ENCODE measurements around the gene C22orf23.
A peak's percentile ranks its signal among the peaks of the same experiment; 100 is the strongest.
"Not testable (repeated sequence)": the region's sequence is repeated elsewhere in the genome, so short reads cannot be mapped to it uniquely, and the experiment has no call there.

C22orf23 gene

DNA sequence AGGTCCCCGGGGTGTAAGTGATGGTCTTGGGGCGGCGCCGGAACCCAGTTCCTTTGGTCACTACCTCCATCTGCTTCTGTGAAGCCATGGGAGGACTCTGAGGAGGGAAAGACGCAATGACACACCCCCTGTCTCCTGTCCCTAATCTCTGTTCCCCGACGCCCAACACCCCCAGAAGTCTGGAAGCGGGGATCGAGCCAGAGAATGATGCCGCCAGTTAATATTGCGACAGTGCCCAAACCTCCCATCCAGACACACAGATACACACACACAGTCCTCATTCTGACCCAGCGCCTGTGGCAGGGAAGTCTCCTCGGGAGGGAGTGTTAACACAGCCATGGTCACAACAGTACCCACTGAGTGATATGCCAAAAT is 352 bp downstream of the C22orf23 start:
- DNase-seq: no peak

GRCh38 chr22:37952629-37953028 is 772 bp downstream of the C22orf23 start:
- DNase-seq: not testable (repeated sequence)

- DNase-seq: no peak
Measured at GRCh38 chr22:37951305-37951704, 2.1 kb downstream of the C22orf23 start.

- not testable (repeated sequence) for DNase-seq
Measured at GRCh38 chr22:37947142-37947795, 6.1 kb downstream of the C22orf23 start.

DNA sequence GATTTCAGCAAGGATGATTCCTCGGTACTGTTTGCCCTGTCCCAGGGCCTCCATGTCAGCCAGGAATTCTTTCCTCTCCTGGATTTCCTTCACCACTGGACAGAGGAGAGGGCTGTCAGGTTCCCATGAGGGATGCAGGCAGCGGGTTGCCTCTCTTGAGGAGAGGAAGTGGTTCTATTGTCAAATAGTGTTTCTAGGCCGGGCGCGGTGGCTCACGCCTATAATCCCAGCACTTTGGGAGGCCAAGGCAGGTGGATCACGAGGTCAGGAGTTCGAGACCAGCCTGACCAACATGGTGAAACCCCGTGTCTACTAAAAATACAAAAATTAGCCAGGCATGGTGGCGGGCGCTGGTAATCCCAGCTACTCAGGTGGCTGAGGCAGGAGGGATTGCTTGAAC is 9.0 kb downstream of the C22orf23 start:
- not testable (repeated sequence) for DNase-seq

GRCh38 chr22:37943825-37944198 is 9.6 kb downstream of the C22orf23 start:
- DNase-seq: no peak

GRCh38 chr22:37943136-37943824 is 10.1 kb downstream of the C22orf23 start:
- no peak for DNase-seq

GRCh38 chr22:37942133-37942532 is 11.3 kb downstream of the C22orf23 start:
- DNase-seq: no peak

DNA sequence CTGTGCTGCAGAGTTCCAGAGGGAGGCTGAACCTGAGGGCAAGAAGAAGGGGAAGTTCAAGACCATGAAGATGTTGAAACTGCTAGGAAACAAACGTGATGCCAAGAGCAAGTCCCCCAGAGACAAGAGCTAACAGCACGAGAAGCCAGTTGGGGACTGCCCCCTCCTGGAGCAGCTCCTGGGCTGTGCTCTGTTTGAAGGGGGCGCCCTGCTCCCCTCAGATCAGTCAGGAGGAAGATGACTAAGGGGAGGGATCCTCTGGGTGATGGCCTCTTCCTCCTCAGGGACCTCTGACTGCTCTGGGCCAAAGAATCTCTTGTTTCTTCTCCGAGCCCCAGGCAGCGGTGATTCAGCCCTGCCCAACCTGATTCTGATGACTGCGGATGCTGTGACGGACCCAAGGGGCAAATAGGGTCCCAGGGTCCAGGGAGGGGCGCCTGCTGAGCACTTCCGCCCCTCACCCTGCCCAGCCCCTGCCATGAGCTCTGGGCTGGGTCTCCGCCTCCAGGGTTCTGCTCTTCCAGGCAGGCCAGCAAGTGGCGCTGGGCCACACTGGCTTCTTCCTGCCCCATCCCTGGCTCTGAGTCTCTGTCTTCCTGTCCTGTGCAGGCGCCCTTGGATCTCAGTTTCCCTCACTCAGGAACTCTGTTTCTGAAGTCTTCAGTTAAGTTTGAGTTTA is 12.6 kb downstream of the C22orf23 start:
- peak; percentile 68 for DNase-seq

DNA sequence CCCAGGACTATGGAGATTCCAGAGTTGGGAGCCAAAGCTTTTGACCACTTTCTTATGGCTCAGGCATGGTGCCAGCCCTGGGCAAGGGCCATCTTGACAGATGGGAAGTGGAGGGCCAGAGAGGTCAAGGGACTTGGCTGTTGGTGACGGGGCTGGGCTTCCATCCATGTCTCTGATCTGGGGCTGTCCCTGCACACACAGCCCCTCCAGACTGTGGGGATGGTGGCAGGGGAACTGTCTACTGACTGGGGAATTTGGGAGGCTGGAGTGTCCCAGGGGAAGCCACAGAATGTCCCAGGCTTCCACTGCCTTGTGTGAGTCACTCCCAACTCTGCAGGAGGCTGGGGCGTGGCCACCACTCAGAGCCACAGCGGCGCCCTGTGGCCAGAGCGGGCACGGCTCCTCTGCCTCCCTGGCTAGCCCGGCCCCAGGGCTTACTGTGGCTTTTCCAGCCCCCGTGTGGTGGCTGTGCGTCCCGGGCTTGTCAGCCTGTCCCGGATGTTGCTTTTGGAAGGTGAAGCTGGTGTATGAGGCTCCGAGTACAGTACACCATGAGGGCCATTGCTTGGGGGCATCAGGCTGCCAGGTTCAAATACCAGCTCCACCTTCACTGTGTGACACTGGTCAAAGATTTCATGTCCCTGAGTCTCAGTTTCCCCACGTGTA is 19.6 kb downstream of the C22orf23 start:
- DNase-seq: peak; percentile 90

GRCh38 chr22:37932821-37933578 is 20.4 kb downstream of the C22orf23 start:
- no peak for DNase-seq

DNA sequence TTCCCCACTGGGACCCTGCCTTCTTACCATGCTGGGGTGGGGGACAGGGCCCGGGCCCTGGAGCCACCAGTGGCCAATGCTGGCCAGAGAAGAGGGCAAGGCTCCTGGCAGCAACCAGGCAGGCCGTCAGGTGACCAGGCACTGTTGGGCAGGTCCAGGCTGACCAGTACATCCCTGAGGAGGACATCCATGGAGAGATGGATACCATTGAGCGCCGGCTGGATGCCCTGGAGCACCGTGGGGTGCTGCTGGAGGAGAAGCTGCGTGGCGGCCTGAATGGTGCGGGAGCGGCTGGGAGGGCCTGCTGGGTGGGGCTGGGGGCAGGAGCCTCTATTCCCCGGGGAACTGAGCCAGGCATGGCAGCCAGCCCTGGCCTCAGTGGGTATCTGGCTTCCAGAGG is 21.0 kb downstream of the C22orf23 start:
- no peak for DNase-seq

- DNase-seq: no peak
Measured at GRCh38 chr22:37931893-37932389, 21.5 kb downstream of the C22orf23 start.

DNA sequence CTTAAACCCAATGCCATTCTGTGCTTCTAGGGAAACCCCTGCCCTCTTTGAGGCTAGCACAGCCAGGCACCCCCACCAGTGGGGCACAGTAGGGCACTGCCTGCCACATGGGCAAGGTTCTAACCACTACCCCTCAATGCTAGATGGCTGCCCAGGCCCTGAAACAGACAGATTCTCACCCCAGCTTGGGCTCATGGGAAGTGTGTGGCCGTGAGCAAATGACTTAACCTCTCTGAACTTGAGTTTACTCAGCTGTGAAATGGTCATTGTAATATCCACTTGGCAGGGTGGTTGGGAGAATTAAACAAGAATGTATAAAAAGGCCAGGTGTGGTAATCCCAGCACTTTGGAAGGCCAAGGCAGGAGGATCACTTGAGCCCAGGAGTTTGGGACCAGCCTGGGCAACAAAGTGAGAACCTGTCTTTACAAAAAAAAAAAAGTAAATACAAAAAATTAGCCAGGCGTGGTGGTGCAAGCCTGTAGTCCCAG is 22.4 kb downstream of the C22orf23 start:
- no peak for DNase-seq

DNA sequence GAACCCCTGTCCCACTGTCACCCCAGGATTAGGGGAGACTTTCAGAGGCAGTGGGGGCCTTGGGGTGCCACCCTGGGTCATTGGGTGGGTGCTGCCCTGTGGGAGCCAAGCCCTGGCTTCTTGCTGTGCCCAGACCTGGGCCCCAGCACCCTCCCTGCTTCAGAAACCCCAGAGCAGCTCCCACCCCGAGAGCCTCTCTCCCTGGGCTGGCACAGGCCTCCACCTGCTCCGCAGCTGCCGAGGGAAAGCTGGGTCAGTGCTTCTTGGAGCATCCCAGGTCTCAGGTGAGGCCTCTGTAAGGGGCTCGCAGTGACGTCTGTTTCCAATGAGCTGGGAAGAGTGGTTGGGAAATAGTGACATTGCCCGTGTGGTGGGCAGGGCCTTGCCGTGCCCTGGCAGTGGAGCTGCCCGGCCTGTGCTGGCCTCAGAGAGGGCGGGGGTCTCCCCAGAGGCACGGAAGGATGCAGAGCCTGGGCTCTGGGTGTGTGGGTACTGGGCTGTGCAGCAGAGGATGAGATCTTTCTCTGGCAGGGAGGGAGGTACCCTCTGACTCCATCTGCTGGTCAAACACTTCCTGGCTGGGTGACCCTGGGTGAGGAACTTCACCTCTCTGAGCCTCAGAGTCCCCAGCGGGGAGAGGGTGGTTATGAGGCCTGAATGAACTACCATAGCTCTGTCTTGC is 23.0 kb downstream of the C22orf23 start:
- no peak for DNase-seq

DNA sequence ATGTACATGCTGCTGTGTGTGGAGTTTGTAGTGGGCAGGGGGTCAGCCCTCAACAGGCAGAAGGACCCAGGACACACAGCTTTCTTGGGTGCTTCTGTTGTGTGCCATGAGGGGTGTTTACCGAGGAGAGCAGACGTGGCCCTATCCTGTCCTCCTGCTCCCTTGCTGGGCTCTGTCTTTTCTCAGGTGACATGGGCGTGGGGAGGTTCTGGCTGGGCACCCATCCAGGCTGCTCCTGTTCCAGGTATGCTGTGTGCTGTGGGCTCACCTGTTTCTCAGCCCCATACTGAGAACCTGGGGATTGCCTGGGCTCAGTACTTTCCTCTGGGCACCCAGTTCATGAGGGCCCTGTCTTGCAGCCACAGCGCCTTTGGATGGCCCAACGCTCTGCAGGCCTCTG is 24.0 kb downstream of the C22orf23 start:
- DNase-seq: no peak

DNA sequence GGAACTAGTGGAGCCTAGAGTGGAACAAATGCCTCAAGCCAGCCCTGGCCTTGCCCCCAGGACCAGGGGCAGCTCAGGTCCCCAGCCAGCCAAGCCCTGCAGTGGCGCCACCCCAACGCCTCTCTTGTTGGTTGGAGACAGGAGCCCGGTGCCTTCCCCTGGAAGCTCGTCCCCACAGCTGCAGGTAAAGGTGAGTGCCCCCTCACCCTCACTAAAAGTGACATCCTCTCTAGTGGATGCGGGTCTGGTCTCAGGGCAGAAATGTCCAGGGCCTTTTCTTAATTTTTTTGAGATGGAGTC is 25.8 kb downstream of the C22orf23 start:
- no peak for DNase-seq

DNA sequence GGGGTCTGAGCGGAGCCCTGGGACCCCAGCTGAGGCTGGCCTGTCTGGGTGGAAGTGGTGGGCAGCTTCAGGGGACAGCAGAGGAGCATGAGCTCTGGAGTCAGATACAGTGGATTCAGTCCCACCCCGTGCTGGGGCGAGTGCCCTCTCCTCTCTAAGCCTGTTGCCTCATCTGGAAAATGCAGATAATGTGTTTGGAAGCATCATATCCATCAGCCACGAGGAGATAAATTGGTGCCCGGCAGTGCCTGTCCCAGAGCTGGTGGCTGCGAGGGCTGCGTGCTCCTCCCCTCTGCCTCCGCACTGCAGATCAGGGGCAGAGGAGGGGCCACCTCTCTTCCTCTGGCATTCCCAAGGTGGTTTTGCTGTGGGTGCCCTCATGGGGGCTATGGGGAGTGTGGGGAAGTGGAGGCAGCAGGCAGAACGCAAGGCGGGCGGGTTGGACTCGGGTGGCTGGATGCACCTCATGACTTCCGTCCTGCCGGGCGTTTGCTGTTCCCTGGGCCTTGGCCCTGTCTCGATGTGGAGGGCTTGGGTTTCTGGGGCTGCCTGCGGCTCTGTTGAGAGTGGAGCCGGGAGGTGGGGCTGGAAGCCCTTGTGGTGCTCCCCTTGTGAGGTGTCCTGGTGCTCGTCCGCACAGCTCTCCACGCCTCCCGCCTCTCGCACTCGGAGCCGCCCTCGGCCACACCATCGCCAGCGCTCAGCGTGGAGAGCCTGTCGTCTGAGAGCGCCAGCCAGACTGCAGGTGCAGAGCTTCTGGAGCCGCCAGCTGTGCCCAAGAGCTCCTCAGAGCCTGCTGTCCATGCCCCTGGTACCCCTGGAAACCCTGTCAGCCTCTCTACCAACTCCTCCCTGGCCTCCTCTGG is 26.4 kb downstream of the C22orf23 start:
- no peak for DNase-seq

GRCh38 chr22:37926358-37926757 is 27.0 kb downstream of the C22orf23 start:
- no peak for DNase-seq

- no peak for DNase-seq
Measured at GRCh38 chr22:37925767-37926166, 27.6 kb downstream of the C22orf23 start.

- no peak for DNase-seq
Measured at GRCh38 chr22:37925330-37925729, 28.1 kb downstream of the C22orf23 start.
